ENCODE results near the gene CRMP1.
"Not testable (repeated sequence)": the region's sequence is repeated elsewhere in the genome, so short reads cannot be mapped to it uniquely, and the experiment has no call there.

The CRMP1 gene

DNA sequence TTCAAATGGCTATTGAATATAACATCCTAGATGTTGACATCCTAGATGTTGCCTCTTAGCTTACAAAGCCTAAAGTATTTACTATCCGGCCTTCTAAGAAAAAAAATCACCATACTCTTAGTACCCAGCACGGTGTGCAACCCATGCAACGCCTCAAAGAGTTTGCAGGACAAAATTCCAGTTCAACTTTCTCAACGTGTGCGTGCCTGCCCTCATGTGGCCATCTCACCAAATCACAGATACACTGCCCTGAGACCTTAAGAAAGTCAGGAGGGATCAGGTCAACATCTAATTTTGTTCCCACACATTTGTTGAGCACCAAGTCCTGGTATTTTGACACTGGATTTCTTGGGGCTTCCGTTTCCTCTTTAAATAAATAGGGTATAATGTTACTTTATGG lies 68.3 kb downstream of the CRMP1 start:
- peaks cover 0 to 18% of the 10 kb centered on the region in 2 donors for H3K27me3 Mint-ChIP-seq
- no peak overlapping the region for H3K4me3 Mint-ChIP-seq
- no peak overlapping the region for H3K27ac Mint-ChIP-seq
- H3K9me3 Mint-ChIP-seq, result no peaks in the 10 kb centered on the region
- ATAC-seq (replicated peaks) (no peak), DNase-seq (no peak)
- peaks cover 2 to 3% of the 10 kb centered on the region in 2 donors for H3K4me1 Mint-ChIP-seq (ENCODE audit: low read depth in 2 of 2)
- H3K36me3 Mint-ChIP-seq (ENCODE audit: insufficient read depth), result no peaks in the 10 kb centered on the region

- Mint-ChIP-seq H3K9me3 (no peaks in the 10 kb centered on the region), H3K36me3 (ENCODE audit: insufficient read depth) (no peaks in the 10 kb centered on the region), H3K27ac (no peak overlapping the region), H3K27me3 (peaks cover 0 to 18% of the 10 kb centered on the region in 2 donors), H3K4me3 (no peak overlapping the region), H3K4me1 (ENCODE audit: low read depth in 2 of 2) (peaks cover 2 to 3% of the 10 kb centered on the region in 2 donors)
- DNase-seq, result no peak
- no peak for ATAC-seq (replicated peaks)
Measured at GRCh38 chr4:5824227-5824626, 68.7 kb downstream of the CRMP1 start.

DNA sequence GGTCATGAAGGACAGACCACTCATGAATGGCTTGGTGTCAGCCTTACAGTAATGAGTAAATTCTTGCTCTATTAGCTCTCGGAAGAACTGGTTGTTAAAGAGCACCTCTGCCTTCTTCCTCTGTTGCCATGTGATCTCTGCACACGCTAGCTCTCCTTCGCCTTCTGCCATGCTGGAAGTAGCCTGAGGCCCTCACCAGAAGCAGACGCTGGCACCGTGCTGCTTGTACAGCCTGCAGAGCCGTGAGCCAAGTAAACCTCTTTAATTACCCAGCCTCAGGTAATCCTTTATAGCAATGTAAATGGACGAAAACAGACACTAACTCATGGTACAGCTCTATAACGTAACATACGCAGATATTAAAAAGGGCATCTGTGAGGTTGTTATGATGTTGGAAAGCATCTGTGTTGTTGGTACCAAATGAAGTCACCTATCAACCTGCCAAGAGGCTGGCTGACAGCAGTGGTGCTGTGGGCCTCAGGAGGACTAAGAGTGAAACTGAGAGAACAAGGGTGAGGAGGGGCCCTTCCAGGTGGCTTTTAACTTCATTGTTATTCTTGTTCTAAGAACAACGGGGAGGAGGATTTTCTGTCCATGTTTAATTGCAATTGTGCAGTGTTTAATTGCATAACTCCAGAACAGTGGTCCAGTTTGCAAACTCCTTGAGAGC lies 69.2 kb downstream of the CRMP1 start:
- H3K27ac Mint-ChIP-seq, result no peak overlapping the region

DNA sequence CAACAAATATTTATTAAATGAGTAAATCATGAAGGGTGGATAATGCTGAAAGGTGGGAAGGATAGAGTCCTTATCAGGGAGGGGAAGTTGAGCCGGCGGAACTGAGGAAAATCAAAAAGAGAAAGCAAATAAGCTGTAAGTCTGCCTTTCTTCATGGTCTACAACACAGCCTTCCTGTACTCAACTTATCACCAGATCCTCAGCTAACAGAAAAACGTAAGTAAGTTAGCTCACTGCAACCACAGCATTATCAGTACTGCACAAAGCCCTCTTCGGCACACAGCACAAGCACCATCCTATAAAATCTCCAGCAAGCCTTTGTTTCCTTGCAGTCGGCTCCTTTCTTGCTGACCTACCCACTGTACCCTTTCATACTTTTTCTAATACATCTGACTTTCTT lies 70.3 kb downstream of the CRMP1 start:
- peaks cover 2 to 3% of the 10 kb centered on the region in 2 donors for H3K4me1 Mint-ChIP-seq (ENCODE audit: low read depth in 2 of 2)
- no peak overlapping the region for H3K27ac Mint-ChIP-seq
- H3K27me3 Mint-ChIP-seq, result peaks cover 0 to 6% of the 10 kb centered on the region in 2 donors
- no peaks in the 10 kb centered on the region for H3K36me3 Mint-ChIP-seq (ENCODE audit: insufficient read depth)
- ATAC-seq (replicated peaks) (no peak), DNase-seq (no peak)
- no peaks in the 10 kb centered on the region for H3K9me3 Mint-ChIP-seq
- H3K4me3 Mint-ChIP-seq, result no peak overlapping the region

More for the DNA sequence above, 69.2 kb downstream of the CRMP1 start:
- DNase-seq (no peak), ATAC-seq (replicated peaks) (no peak)
- no peak overlapping the region for H3K4me3 Mint-ChIP-seq
- peaks cover 2 to 3% of the 10 kb centered on the region in 2 donors for H3K4me1 Mint-ChIP-seq (ENCODE audit: low read depth in 2 of 2)
- H3K9me3 Mint-ChIP-seq, result no peaks in the 10 kb centered on the region
- no peaks in the 10 kb centered on the region for H3K36me3 Mint-ChIP-seq (ENCODE audit: insufficient read depth)
- peaks cover 0 to 17% of the 10 kb centered on the region in 2 donors for H3K27me3 Mint-ChIP-seq

- Mint-ChIP-seq H3K36me3 (ENCODE audit: insufficient read depth) (no peaks in the 10 kb centered on the region), H3K27ac (no peak overlapping the region), H3K4me3 (no peak overlapping the region), H3K4me1 (ENCODE audit: low read depth in 2 of 2) (peaks cover under 1 to 2% of the 10 kb centered on the region in 2 donors), H3K9me3 (no peaks in the 10 kb centered on the region), H3K27me3 (peaks cover 0 to 3% of the 10 kb centered on the region in 2 donors)
- ATAC-seq (replicated peaks) (no peak), DNase-seq (no peak)
Measured at GRCh38 chr4:5821665-5822358, 71.1 kb downstream of the CRMP1 start.

DNA sequence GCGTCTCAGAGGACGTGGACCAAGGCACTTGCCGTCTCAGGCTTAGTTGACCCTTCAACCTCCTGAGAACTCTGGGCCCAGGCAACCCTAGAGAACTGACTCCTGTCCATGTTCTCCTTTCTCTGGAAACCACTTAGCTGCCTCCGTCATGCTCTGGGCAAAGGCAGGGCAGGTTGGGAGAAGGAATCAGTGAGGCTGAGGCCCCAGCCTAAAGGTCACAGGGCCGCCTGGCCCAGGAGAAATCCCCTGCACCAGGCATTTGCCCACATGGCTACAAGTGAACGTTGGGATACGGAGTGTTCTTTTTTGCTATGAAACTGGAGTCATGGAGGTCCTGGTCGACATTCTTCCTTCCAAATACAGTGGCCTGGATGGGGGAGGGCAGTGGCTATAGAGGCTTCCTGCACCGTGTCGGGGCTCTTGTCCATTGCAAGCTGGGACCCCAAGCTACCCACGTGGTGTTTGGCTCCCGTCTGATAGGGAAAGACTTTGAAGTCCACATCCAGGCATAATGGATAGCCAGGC lies 76.0 kb downstream of the CRMP1 start:
- H3K9me3 Mint-ChIP-seq, result no peaks in the 10 kb centered on the region
- no peak for DNase-seq
- no peak overlapping the region for H3K4me3 Mint-ChIP-seq
- peaks cover 7 to 24% of the 10 kb centered on the region in 2 donors for H3K27me3 Mint-ChIP-seq
- H3K27ac Mint-ChIP-seq, result no peak overlapping the region
- no peak for ATAC-seq (replicated peaks)
- peaks cover 4% of the 10 kb centered on the region for H3K36me3 Mint-ChIP-seq (ENCODE audit: insufficient read depth)
- H3K4me1 Mint-ChIP-seq (ENCODE audit: low read depth in 2 of 2), result no peaks in the 10 kb centered on the region

GRCh38 chr4:5816101-5816500 lies 76.8 kb downstream of the CRMP1 start:
- H3K4me1 Mint-ChIP-seq (ENCODE audit: low read depth in 2 of 2), result no peaks in the 10 kb centered on the region
- no peak overlapping the region for H3K4me3 Mint-ChIP-seq

GRCh38 chr4:5815641-5816040 lies 77.2 kb downstream of the CRMP1 start:
- H3K27me3 Mint-ChIP-seq, result peaks cover 7 to 24% of the 10 kb centered on the region in 2 donors
- H3K9me3 Mint-ChIP-seq, result no peaks in the 10 kb centered on the region
- peaks cover 4% of the 10 kb centered on the region for H3K36me3 Mint-ChIP-seq (ENCODE audit: insufficient read depth)
- DNase-seq (no peak), ATAC-seq (replicated peaks) (no peak)
- H3K4me1 Mint-ChIP-seq (ENCODE audit: low read depth in 2 of 2), result no peaks in the 10 kb centered on the region
- H3K27ac Mint-ChIP-seq, result no peak overlapping the region
- H3K4me3 Mint-ChIP-seq, result no peak overlapping the region

More at GRCh38 chr4:5816101-5816500, 76.8 kb downstream of the CRMP1 start:
- no peak for DNase-seq
- no peak for ATAC-seq (replicated peaks)
- no peaks in the 10 kb centered on the region for H3K9me3 Mint-ChIP-seq
- H3K27me3 Mint-ChIP-seq, result peaks cover 7 to 24% of the 10 kb centered on the region in 2 donors
- peaks cover 4% of the 10 kb centered on the region for H3K36me3 Mint-ChIP-seq (ENCODE audit: insufficient read depth)
- no peak overlapping the region for H3K27ac Mint-ChIP-seq

GRCh38 chr4:5814421-5814820 lies 78.5 kb downstream of the CRMP1 start:
- DNase-seq (no peak), ATAC-seq (replicated peaks) (no peak)
- Mint-ChIP-seq H3K36me3 (ENCODE audit: insufficient read depth) (peaks cover 4% of the 10 kb centered on the region), H3K9me3 (no peaks in the 10 kb centered on the region), H3K27ac (no peak overlapping the region), H3K4me1 (ENCODE audit: low read depth in 2 of 2) (no peaks in the 10 kb centered on the region), H3K27me3 (peaks cover 7 to 24% of the 10 kb centered on the region in 2 donors), H3K4me3 (no peak overlapping the region)

GRCh38 chr4:5813882-5814255 lies 79.0 kb downstream of the CRMP1 start:
- H3K4me3 Mint-ChIP-seq, result no peak overlapping the region
- peaks cover 4% of the 10 kb centered on the region for H3K36me3 Mint-ChIP-seq (ENCODE audit: insufficient read depth)
- ATAC-seq (replicated peaks) (no peak), DNase-seq (no peak)
- no peaks in the 10 kb centered on the region for H3K9me3 Mint-ChIP-seq
- no peaks in the 10 kb centered on the region for H3K4me1 Mint-ChIP-seq (ENCODE audit: low read depth in 2 of 2)
- H3K27ac Mint-ChIP-seq, result no peak overlapping the region
- H3K27me3 Mint-ChIP-seq, result peaks cover 7 to 24% of the 10 kb centered on the region in 2 donors

GRCh38 chr4:5812506-5813229 lies 80.2 kb downstream of the CRMP1 start:
- DNase-seq, result peak in 1 of 3 experiments; percentile 5
- no peaks in the 10 kb centered on the region for H3K9me3 Mint-ChIP-seq
- H3K27me3 Mint-ChIP-seq, result peaks cover 7 to 24% of the 10 kb centered on the region in 2 donors
- no peak for ATAC-seq (replicated peaks)
- H3K4me1 Mint-ChIP-seq (ENCODE audit: low read depth in 2 of 2), result no peaks in the 10 kb centered on the region
- no peak overlapping the region for H3K4me3 Mint-ChIP-seq
- peak overlapping the region in 1 of 2 donors; percentile 17 for H3K27ac Mint-ChIP-seq
- H3K36me3 Mint-ChIP-seq (ENCODE audit: insufficient read depth), result peaks cover 4% of the 10 kb centered on the region

- H3K36me3 Mint-ChIP-seq (ENCODE audit: insufficient read depth); DNase-seq; H3K27ac Mint-ChIP-seq; ATAC-seq (replicated peaks); H3K4me1 Mint-ChIP-seq (ENCODE audit: low read depth in 2 of 2); H3K4me3 Mint-ChIP-seq; H3K9me3 Mint-ChIP-seq: not testable (repeated sequence)
- H3K27me3 Mint-ChIP-seq, result peaks cover 7 to 27% of the 10 kb centered on the region in 2 donors
Measured at GRCh38 chr4:5812057-5812456, 80.8 kb downstream of the CRMP1 start.

GRCh38 chr4:5810770-5811430 lies 82.0 kb downstream of the CRMP1 start:
- no peak for ATAC-seq (replicated peaks)
- no peak for DNase-seq
- Mint-ChIP-seq H3K36me3 (ENCODE audit: insufficient read depth) (peaks cover 4% of the 10 kb centered on the region), H3K4me3 (no peak overlapping the region), H3K9me3 (no peaks in the 10 kb centered on the region), H3K4me1 (ENCODE audit: low read depth in 2 of 2) (no peaks in the 10 kb centered on the region), H3K27me3 (peaks cover 7 to 21% of the 10 kb centered on the region in 2 donors), H3K27ac (no peak overlapping the region)

Measured in effector memory CD8-positive, alpha-beta T cell (primary cell).